Keratinocyte (primary cell): ENCODE results near the gene RPS8. TPM values are rescaled to one million over a fixed set of nuclear protein-coding genes. Genes with fewer than 3 reads are reported as not detected.

Experiments used
- DNase-seq: peaks from one replicate; pipeline ENCODE4 v3.0.0-alpha.2; 2011; ENCODE audit warnings: low read depth, missing footprints, low spot score
- FAIRE-seq: peaks from 2 replicates; lab custom pipeline; 2011; peaks lifted over from hg19 to GRCh38; lab: Jason Lieb, UNC
- H2AFZ ChIP-seq: 2 replicates; pipeline ENCODE4 v1.6.0; 2012; ENCODE audit warnings: low read length, control low read depth, inconsistent platforms; ENCODE audit not compliant: control insufficient read depth
- H3K27ac ChIP-seq: 2 replicates; pipeline ENCODE4 v1.5.1; 2011; ENCODE audit warnings: low read length; ENCODE audit not compliant: control insufficient read depth, insufficient read depth
- H3K27me3 ChIP-seq: 3 replicates; pipeline ENCODE4 v1.6.0; 2011; ENCODE audit warnings: low read length; ENCODE audit not compliant: control insufficient read depth, insufficient read depth; ENCODE audit errors: extremely low read depth
- H3K36me3 ChIP-seq, 2 experiments: 2 replicates in 1 of 2; 3 replicates in 1 of 2; pipeline ENCODE4 v1.5.1; 2011; ENCODE audit warnings: low read length in 2 of 2, mild to moderate bottlenecking in 1 of 2; ENCODE audit not compliant: control insufficient read depth in 2 of 2, insufficient read depth in 2 of 2; ENCODE audit errors: extremely low read depth in 1 of 2
- H3K4me1 ChIP-seq: 3 replicates; pipeline ENCODE4 v1.5.1; 2011; ENCODE audit warnings: low read length; ENCODE audit not compliant: control insufficient read depth, insufficient read depth; ENCODE audit errors: extremely low read depth
- H3K4me2 ChIP-seq: 3 replicates; pipeline ENCODE4 v1.6.0; 2011; ENCODE audit warnings: low read depth, low read length; ENCODE audit not compliant: control insufficient read depth, insufficient read depth; ENCODE audit errors: extremely low read depth
- H3K4me3 ChIP-seq, 3 experiments: fragments of 200-600 bp in 1 of 3; sonication (generic) in 1 of 3; 2 replicates in 2 of 3; 3 replicates in 1 of 3; pipeline ENCODE4 v1.5.1; 2011 to 2016; ENCODE audit warnings: low read length in 3 of 3, mild to moderate bottlenecking in 3 of 3, control low read depth in 2 of 3, inconsistent platforms in 1 of 3, low read depth in 1 of 3, mixed read lengths in 1 of 3, mixed run types in 1 of 3, moderate library complexity in 1 of 3; ENCODE audit not compliant: control insufficient read depth in 2 of 3, insufficient read depth in 2 of 3; ENCODE audit errors: extremely low read depth in 1 of 3
- H3K79me2 ChIP-seq: 2 replicates; pipeline ENCODE4 v1.6.0; 2012; ENCODE audit warnings: low read length; ENCODE audit not compliant: control insufficient read depth, insufficient read depth
- H3K9ac ChIP-seq: 3 replicates; pipeline ENCODE4 v1.6.0; 2011; ENCODE audit warnings: low read length; ENCODE audit not compliant: control insufficient read depth, insufficient read depth; ENCODE audit errors: extremely low read depth
- H3K9me1 ChIP-seq: 3 replicates; pipeline ENCODE4 v1.6.0; 2011; ENCODE audit warnings: low read length; ENCODE audit not compliant: control insufficient read depth, insufficient read depth; ENCODE audit errors: extremely low read depth
- H3K9me3 ChIP-seq: 2 replicates; pipeline ENCODE4 v1.5.1; 2012; ENCODE audit warnings: low read depth, low read length; ENCODE audit not compliant: control insufficient read depth
- H4K20me1 ChIP-seq: 3 replicates; pipeline ENCODE4 v1.6.0; 2011; ENCODE audit warnings: low read length; ENCODE audit not compliant: control insufficient read depth, insufficient read depth; ENCODE audit errors: extremely low read depth
- EZH2 ChIP-seq: IDR thresholded peaks from one replicate; pipeline ENCODE4 v1.6.1; 2012; ENCODE audit warnings: inconsistent platforms, mild to moderate bottlenecking, low read length, moderate library complexity
- dilution Hi-C: fragments of 300-500 bp; cut with MboI; formaldehyde crosslinking; loops from one replicate; pipeline ENCODE4 v1.7.0; 2020; ENCODE audit warnings: low sequenced_read_pairs; ENCODE audit not compliant: extremely low pct_ligation_motif_present
- polyA plus RNA-seq, 5 experiments: library from polyadenylated mRNA; depleted of rRNA in 3 of 5; stranded (reverse) in 3 of 5; stranded (forward) in 1 of 5; unstranded in 1 of 5; fragments of >200 nt; gene quantifications; 1 replicate in 1 of 5; 2 replicates in 3 of 5; 3 replicates in 1 of 5; pipeline versions ENCODE4 v1.2.1 to v1.2.3, GENCODE V29; 2011 to 2012; ENCODE audit warnings: missing spikeins in 2 of 5, low read depth in 1 of 5, low replicate concordance in 1 of 5
- TF ChIP-seq, protein P1 (sequence below), 3 experiments: IDR thresholded peaks in 1 of 3; conservative IDR thresholded peaks in 1 of 3; optimal IDR thresholded peaks in 1 of 3; 2 replicates in 2 of 3; 3 replicates in 1 of 3; pipeline versions ENCODE3 to v1.5.1; 2011; ENCODE audit warnings: low read length in 3 of 3, mild to moderate bottlenecking in 3 of 3, moderate library complexity in 2 of 3, control low read depth in 1 of 3, inconsistent platforms in 1 of 3; ENCODE audit not compliant: insufficient read depth in 2 of 3; ENCODE audit errors: extremely low read depth in 1 of 3

The RPS8 gene
- polyA plus RNA-seq, 1 donor (not counting 4 experiments of a cell fraction or from before 2014, with no cell fraction given) = 2,149 TPM

GRCh38 chr1:44819196-44819607, 43.9 kb downstream of the RPS8 start:
- Histone ChIP-seq H3K4me1 (peaks cover 39% of the 10 kb centered on the region), H3K36me3 (peaks cover 0 to 1% of the 10 kb centered on the region in 2 experiments), H3K79me2 (no peaks in the 10 kb centered on the region), H2AFZ (no peak overlapping the region), H3K27me3 (no peaks in the 10 kb centered on the region), H3K27ac (peak overlapping the region; percentile 100), H3K9me3 (no peaks in the 10 kb centered on the region), H4K20me1 (no peaks in the 10 kb centered on the region), H3K4me3 (peak overlapping the region in 2 of 3 experiments; percentile 33 to 35), H3K4me2 (peak overlapping the region; percentile 90), H3K9ac (peak overlapping the region; percentile 98), H3K9me1 (no peaks in the 10 kb centered on the region)
- DNase-seq = no peak
- TF ChIP-seq, protein P1, sequence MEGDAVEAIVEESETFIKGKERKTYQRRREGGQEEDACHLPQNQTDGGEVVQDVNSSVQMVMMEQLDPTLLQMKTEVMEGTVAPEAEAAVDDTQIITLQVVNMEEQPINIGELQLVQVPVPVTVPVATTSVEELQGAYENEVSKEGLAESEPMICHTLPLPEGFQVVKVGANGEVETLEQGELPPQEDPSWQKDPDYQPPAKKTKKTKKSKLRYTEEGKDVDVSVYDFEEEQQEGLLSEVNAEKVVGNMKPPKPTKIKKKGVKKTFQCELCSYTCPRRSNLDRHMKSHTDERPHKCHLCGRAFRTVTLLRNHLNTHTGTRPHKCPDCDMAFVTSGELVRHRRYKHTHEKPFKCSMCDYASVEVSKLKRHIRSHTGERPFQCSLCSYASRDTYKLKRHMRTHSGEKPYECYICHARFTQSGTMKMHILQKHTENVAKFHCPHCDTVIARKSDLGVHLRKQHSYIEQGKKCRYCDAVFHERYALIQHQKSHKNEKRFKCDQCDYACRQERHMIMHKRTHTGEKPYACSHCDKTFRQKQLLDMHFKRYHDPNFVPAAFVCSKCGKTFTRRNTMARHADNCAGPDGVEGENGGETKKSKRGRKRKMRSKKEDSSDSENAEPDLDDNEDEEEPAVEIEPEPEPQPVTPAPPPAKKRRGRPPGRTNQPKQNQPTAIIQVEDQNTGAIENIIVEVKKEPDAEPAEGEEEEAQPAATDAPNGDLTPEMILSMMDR (optimal IDR thresholded peaks at IDR 0.05 in 1 of 3, IDR thresholded peaks at IDR 0.05 in 1 of 3, conservative IDR thresholded peaks at IDR 0.05 in 1 of 3; ENCODE audit: extremely low read depth in 1 of 3, insufficient read depth in 2 of 3, low read length in 3 of 3) = no peak
- TF ChIP-seq EZH2 = no peak
- dilution Hi-C loops = no loop called here
- FAIRE-seq = peak; percentile 87

- Histone ChIP-seq H3K27ac (peak overlapping the region; percentile 100), H3K4me3 (peak overlapping the region; percentile 20 to 83 (median 33)), H2AFZ (peak overlapping the region; percentile 97), H3K79me2 (no peaks in the 10 kb centered on the region), H3K9me3 (no peaks in the 10 kb centered on the region), H3K36me3 (peaks cover 0 to 1% of the 10 kb centered on the region in 2 experiments), H3K9me1 (no peaks in the 10 kb centered on the region), H3K4me2 (peak overlapping the region; percentile 90), H3K9ac (peak overlapping the region; percentile 98), H3K4me1 (peaks cover 34% of the 10 kb centered on the region), H3K27me3 (no peaks in the 10 kb centered on the region), H4K20me1 (no peaks in the 10 kb centered on the region)
- DNase-seq (no peak), FAIRE-seq (peak; percentile 29)
- dilution Hi-C loops = no loop called here
- TF ChIP-seq, protein P1 (optimal IDR thresholded peaks at IDR 0.05 in 1 of 3, IDR thresholded peaks at IDR 0.05 in 1 of 3, conservative IDR thresholded peaks at IDR 0.05 in 1 of 3; ENCODE audit: extremely low read depth in 1 of 3, insufficient read depth in 2 of 3, low read length in 3 of 3) = peak in 1 of 3 experiments; percentile 7
- no peak for TF ChIP-seq EZH2
These were observed 44.4 kb downstream of the RPS8 start for GRCh38 chr1:44819608-44820327.
